GM21390 (cell line): ENCODE results near the gene KIF6.

ENCODE experiments used
- ATAC-seq: cut with Tn5 transposase; IDR thresholded peaks from one replicate; pipeline ENCODE4 v1.9.1; 2021; ENCODE audit not compliant: unreplicated experiment

The KIF6 gene

DNA sequence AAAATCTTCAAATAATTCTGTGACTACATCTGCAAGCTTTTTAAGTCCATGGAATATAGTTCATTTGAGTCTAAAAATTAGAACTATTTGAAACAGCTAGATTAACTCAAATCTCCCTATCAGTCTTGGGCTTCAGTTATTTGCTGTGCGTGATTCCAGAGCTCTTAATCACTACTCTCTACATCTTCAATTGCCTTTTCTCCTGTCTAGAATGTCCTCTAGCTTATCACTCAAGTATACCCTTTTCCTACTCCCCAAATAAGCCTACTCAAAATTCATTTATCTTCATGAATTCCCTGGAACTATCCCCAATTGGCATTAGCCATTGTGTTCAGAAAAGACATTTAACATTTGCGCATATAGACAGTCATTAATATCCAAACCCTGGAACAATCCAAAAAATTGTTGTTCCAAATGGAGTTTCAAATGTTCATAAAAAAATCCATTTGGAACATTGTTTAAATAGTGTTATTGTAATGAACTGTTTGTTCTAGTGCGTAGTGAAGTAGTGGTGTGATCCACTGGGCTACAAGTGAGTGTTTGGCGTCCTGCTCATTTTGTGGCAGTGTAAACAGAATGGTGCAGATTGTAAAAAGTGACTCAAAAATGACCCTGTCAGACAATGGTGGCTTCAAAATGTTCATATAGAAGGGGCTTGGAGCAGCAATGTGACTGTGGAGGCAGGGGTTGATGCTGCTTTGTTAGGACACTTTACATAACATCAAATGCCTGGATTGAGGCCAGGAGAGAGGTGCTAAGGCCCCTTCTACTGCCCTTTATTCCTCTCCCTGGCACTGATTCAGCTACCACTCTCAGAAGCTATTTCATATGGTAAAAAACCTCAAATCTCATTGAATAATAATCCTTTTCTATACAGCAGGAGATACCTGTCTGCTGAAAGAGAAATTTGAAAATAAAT, 122.3 kb downstream of the KIF6 start:
- ATAC-seq: no peak

DNA sequence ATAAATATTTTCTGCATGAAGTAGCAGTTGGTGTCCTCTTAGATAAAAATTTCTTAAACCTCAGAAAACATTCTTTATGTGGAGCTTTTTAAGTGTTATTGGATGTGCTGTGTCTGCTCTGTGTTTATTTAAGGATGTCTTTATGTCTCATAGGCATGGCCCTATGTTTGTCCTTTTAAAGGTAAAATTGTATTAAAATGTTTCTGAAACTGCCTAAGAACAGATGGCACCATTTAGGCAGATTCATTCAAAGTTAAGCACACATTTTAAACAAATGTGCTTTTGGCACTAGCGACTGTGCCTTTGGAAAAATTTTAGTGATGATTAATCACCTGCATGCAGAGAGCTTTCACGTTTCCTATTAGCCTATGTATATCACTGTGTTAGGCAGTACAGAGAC, 125.2 kb downstream of the KIF6 start:
- ATAC-seq: no peak

DNA sequence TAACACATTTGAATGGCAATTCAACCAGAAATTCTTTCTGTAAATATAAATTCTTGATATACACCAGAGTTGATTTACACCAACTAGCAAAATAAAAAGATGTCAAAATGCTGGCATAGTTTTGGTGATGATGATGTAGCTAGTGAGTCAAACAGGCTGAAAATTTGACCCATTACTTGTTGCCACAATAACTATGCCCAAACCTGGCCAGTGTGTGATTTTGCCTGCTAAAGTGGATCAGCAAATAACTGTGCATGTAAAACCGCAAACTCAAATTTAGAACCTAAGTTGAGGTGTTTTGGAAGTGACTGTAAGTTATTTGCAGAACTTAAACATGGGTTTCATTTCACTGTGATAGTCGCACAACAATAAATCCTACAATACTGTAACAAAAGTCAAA, 125.9 kb downstream of the KIF6 start:
- no peak for ATAC-seq

DNA sequence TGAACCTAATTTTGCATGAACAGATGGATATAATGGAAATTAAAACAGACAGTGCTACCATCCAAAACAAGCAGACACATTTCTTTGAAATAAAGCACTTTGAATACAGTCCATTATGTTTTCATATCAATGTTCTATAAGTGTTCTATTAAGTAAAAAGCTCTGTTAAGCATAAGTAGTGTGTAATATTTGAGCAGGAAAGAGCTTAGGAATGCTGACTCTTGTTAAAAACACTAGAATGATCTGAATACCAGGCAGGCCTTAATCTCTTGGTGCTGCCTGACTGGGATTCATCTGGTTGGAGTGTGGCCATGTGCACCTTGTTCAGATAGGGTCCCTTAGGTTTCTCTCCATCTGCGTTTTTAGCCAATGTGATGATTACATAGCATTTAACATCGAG, 130.9 kb downstream of the KIF6 start:
- ATAC-seq: no peak

DNA sequence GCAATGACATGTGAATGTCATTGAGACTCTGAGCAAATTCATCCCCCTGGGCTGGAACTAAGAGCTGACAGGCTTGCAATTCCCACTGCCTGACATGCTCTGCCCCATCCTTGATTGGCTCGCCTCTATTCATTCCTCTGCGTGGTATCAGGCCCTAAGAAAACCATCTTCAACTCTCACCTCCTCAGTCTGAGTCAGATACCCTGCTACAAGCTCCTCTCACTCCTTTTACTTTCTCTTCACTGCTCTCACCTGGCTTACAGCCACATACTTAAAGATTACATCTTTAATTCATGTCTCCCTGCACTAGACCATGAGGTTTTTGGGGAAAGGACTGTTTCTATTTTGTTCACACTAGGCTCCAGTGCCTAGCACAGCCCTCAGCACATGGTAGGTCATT, 131.6 kb downstream of the KIF6 start:
- ATAC-seq: no peak

DNA sequence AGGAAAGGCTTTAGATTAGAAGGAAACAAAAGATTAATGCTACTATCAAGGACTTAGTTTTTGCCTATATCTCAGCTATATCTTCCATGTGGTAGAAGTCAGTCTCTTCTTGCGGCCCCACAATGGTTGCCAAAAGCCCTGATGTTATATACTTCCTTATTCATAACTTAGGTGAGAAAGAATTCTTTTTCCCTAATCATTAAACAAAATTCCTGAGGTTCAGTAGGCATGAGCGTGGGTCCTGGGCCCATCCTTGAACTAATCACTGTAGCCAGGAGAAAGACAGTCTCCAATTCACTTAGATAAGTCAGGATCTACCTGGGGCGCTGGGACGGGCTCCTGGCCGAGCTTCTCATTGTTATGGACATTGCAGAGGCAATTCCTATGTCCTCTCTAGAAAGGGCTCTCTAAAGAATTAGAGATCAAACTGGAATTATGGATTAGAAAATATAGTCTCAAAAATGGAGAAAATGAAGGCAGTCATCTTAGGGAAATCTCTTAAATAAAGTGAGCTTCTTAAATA, 134.3 kb downstream of the KIF6 start:
- ATAC-seq: no peak

DNA sequence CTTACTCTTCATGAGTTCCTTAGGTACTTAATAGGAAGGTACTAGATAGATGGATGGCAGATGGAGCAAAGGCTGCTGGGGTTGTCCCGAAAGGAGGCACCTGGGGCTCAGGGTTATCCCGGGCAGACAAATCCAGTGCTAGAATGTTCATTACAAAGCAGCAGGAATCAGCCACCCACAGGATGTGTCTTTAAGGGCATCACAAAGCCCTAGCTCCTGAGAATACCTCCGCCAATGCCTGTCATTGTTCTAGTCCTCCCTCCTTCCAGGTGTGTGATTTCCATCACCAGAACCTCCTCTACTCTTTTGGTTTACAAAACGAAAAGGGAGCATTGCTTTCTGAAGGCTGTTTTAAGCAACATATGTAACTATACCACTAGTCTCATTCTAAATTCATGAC, 138.1 kb downstream of the KIF6 start:
- ATAC-seq: no peak

DNA sequence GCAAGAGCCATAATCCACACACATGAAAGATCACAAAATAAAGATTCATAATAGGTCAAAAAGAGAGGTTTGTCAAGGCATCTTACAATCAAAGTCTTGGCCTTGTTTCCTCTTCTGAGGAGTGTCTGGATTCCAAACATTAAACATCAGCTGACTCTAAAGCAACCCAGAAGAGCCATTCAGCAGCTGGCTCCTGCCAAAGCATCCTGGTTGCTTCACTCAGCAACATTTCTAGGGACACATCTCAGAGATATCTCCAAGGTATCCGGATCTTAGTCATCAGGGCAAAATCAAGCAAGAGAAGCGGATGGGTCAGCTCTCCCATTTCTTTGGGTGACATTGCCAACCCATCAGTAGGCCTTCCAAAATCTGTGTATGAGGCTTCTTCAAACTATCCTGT, 139.6 kb downstream of the KIF6 start:
- no peak for ATAC-seq

DNA sequence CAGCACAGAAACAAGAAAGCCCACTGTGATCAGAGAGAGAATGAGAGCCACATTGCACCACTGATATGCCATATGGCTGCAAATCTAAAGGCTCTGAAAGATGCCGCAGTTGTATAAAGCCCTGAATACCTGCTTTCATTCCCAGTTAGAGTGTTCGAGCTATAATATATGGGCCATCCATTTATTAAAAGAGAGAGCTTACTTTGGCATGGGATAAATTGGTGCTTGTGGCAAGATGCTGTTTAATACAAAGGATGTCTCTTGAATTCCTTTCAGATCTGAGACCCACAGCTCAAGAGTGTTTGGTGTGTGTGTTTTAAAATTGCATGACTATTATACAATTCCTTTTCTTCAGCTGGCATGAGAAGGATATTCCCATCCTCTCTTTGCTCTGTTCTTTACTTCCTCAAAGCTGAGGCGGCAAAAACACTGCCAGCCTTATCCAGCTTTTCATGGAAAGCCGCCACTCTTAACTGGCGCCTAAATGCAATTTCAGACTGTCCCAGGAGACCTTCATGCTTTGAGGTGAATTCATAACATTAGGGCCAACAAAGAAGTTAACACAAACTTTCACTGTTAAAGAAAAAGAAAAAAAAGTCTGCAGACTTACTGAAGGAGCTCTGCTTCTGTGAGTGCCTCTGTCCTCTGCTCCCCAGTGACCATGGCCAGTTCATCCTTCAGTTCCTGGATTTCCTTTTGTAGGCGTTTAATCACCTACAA, 147.6 kb downstream of the KIF6 start:
- no peak for ATAC-seq

DNA sequence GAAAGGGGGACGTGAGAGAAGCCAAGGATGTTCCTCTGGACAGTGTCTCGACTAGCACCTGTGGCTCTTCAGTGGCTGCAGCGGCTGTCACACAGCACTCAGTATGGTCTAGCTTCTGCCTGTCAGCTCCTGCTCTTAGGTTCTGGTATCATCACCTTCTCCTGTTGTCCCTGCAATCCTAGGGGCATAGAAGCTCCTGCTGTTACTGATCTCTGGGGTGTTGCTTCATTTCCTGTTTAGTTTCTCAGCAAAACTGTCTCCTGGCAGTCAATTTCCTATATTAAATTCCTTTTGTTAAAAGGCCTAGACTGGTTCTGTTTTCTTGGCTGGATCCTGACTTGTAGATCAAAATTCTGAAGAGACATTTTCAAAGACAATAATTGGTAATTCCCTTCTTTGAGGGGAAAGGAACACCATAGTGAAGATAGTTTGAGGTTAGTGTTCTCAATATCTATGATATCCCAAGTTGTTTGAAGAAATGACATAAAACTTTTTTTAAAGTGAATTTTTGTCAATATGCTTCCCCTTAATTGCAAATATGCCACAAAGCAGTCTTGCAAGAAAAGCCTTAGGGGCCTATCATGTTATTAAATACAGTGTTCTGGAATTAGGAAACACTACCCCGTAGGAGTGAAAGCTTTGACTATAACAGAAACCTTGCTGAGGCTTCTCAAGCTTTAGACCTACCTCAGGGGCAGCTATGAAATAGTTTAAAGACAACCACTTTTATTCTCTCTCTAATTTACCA, 148.5 kb downstream of the KIF6 start:
- ATAC-seq: no peak

DNA sequence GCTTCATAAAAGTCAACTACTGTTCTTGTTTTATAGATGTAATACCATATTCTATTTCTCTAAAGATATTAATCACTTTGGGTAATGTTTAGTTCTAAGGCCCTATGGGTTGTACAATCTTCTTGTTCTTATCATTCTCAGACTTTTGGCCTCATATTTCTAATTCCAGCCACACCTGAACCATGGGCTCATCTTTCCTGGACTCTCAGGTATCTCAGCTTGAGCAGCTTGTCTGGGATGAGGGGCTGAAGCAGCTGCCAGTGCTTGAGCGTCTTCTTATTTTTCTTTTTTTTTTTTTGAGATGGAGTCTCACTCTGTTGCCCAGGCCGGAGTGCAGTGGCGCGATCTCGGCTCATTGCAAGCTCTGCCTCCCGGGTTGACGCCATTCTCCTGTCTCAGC, 150.2 kb downstream of the KIF6 start:
- ATAC-seq: no peak

DNA sequence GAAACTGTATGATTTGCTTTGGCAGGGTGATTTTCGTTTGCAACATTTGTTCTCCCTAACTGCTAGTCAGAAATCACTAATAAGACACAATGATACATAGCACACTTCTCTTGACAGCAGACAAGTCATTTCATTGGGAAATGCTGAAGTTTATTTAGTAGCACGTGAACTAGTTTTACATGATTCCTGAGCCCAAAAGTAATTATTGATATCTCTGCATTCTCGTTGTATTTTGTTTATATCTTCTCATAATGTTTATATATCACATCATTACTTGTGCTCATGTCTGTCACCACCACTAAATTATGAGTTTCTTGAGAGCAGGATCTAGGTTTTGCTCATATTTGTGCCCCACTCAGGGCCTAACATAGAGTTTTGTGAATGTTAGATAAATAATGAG, 151.7 kb downstream of the KIF6 start:
- no peak for ATAC-seq

DNA sequence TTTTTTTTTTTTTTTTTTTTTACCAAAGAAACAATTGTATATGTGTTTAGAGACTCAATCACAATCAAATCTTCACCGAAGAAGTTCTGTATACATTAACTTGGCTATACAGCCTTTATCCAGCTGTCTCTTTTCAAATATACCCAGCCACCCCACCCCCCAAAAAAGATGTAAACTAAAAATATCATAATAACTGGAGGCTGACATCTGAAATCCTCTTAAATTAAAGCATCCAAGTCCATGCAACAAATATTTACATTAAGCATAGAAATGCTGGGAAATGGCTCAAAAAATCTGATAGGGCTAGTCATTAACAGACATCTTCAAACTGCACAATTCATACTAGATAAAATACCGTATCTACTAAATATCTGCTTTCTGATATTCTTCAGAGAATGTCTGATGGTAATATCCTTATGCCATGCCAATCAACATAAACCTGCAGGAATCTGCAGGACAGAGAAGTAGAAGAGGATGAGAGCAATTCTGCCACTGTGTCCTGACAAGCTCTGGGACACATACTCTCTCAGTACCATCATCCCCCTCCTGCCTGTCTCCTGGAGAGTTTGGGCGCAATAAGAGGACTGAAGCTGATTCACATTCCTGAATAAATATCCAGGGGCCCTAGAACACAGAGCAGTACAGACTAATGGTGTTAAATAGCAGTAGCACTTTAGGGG, 152.4 kb downstream of the KIF6 start:
- ATAC-seq: no peak

DNA sequence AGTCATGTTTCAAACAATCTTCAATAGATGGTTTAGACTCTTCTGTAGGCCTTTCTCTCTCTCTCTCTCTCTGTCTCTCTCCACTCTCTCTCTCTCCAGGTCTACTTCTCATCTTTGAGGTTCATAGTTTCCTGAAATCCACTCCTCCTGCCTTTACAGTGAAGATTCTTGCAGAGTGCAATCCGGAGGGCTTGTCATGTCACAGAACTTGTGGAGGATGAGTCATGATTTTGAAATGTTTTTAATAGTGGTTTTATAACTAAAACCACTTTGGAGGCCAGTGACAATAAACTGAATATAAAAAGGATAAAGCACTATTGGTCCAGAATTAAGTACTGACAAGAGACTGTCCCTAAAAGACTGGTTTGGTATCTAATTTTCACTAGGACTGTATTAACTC, 156.3 kb downstream of the KIF6 start:
- no peak for ATAC-seq

DNA sequence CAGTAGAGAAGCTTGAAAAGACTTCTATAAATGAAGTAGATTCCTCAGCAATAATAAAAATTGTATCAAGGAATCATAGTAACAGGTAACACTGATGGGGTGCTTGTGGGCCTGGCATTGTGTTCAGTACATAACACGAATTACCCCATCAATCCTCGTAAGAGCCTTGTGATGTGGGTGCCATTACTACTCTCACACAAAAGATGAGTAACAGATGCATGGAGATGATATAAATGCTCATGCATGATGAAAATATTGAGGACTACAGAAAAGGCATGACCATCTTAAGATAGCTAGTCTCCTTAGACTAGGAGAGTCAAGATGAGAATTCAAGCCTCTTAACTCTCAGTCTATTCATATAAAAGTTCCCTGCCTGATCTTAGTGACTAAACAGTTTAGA, 158.1 kb downstream of the KIF6 start:
- no peak for ATAC-seq

DNA sequence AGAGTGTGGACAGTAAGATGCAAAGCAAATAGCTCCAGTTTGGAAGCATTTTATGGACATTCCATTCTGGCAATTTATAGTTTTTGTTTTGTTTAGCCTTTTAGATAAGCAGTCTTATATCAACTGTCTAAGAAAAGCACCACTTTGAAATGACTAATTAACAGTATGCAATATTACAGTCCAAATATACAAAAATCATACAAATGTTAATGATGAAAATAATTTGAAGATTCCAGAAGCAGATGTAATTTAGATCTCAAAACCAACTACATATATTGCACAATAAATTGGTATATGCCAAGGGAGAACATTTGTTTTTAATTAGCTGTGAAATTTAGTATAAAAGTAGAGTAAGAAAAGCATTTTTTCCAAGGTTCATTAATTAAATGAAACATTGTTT, 158.8 kb downstream of the KIF6 start:
- no peak for ATAC-seq

DNA sequence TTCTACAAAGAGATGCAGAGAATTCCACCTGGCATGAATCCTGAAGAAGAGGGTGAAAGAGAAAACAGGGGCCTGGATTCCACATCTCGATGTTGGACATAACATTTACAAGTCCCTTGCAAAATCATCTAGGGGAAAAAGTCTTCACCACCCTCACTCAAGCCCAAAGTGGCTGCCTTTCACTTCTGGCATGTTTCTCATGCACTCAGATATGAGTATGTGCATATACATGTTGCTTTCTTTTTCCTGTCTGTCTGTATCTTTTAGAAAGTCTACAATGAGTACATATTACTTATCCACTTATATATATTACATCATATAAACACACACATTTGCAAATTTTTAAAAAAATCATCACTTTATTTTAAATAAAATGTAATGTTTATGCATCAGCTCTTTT, 159.3 kb downstream of the KIF6 start:
- no peak for ATAC-seq

DNA sequence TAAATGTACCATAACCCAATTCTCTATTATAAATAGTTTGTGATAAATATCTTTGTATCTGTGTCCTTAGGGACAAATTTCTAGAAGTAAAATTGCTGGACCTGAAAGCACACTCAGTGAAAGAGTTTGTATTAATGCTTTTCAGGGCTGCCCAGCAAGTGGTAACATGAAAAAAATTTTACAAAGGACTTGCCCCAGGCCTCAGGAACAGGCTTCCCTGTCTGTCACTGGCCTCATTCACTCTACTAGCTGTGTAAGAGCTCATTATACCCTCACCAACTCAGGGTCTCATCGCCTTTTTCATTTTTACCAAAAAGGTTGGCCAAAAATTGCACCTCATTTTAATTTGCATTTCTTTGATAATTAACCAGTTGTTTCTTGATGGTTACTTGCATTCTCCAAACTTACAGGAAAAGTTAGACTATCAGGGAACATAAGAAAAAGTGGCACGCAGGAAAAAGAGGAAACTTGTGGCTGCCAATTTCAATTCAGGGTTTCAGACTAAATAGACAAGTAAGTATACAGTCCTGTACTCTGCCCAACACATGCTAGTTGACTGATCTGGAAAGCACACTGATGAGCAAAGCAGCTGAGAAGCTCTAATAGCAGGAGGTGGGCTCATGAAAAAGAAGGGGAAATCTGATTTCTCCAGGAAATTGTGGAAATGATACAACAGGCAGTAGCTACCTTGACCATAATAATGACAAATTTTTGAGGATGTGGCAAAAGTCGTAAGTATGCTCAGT, 161.5 kb downstream of the KIF6 start:
- ATAC-seq: no peak

DNA sequence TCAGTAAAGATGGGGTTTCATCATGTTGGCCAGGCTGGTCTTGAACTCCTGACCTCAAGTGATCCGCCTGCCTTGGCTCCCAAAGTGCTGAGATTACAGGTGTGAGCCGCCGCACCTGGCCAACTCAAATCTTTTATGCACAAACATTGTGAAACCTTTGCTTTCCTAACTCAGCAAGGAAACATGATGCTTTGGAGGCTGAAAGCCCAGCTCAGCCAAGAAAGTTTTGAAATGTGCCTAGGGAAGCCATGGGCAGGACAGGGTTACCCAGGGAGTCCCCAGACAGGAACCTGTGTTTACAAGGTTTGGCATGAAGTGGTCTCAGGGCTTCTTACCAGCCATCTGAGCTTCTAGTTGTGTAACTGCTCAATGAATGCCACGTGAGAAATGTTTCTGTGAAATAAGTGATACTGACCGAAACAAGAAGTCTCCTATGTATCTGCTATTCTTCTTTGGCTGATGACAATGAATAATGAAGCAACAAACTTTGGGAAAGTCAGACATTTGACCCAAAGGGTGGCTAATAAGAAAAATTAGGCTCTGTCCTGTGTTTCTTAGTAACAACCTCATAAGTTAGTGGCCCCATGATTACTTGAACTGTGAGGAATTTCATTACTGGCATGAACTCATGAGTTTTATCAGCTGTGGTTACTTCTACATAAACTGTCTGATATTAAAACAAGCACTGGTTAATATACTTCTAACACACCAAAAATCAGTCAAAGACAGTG, 163.5 kb downstream of the KIF6 start:
- no peak for ATAC-seq

DNA sequence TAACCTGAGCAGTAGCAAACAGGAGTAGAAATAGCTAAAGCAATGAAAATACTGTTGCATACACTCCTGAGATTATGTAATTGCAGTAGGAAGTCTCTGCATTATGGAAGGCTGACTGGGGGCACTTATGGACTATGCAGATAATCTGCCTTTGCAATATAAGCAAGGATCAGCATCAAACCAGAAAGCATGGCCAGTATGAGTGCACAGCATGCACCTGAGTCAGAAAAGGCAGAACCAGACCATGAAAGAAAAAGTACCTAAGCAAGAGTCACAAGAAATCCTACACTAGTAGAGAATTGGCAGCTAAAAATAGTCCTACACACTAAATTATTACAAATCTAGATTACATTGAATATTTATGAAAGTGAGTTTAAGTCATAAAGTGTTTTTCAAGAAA, 164.3 kb downstream of the KIF6 start:
- ATAC-seq: no peak
